ENCODE results near the gene BARHL2. TPM values are rescaled to one million over a fixed set of nuclear protein-coding genes. Genes with fewer than 3 reads are reported as not detected.

BARHL2 gene
- total and polyA plus RNA-seq, 11 donors: not detected

DNA sequence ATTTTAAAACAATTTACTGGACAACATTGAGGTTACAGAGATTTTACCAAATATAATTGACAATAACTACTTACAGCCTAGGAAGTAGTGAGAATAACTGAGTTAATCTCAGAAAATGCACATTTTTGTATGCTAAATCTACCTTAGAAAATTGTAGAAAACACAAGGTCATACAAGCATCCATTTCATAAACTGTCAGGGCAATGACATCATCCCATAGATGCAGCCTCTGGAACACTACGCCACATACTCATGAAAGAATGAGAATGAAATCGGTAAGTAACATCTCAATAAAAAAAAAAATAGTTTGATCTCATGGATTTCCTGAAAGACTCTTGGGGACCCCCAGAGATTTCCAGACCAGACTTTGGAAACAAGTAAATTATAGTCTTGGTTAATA lies 28.9 kb upstream of the BARHL2 start:
- H3K27me3 ChIP-seq: peaks cover 0 to 38% (median 6%) of the 10 kb centered on the region in 9 donors
- WGBS, 4 donors: 92 to 99% (median 95%) methylated on average over 2 of the region's 2 CpGs
- intact Hi-C loops (cut with DNase I): no loop called here
- no peak overlapping the region for H3K4me3 ChIP-seq
- no peaks in the 10 kb centered on the region for H3K36me3 ChIP-seq
- H3K4me1 ChIP-seq: no peaks in the 10 kb centered on the region
- H3K27ac ChIP-seq: no peak overlapping the region
- no peaks in the 10 kb centered on the region for H3K9me3 ChIP-seq
- TF ChIP-seq, protein P1, sequence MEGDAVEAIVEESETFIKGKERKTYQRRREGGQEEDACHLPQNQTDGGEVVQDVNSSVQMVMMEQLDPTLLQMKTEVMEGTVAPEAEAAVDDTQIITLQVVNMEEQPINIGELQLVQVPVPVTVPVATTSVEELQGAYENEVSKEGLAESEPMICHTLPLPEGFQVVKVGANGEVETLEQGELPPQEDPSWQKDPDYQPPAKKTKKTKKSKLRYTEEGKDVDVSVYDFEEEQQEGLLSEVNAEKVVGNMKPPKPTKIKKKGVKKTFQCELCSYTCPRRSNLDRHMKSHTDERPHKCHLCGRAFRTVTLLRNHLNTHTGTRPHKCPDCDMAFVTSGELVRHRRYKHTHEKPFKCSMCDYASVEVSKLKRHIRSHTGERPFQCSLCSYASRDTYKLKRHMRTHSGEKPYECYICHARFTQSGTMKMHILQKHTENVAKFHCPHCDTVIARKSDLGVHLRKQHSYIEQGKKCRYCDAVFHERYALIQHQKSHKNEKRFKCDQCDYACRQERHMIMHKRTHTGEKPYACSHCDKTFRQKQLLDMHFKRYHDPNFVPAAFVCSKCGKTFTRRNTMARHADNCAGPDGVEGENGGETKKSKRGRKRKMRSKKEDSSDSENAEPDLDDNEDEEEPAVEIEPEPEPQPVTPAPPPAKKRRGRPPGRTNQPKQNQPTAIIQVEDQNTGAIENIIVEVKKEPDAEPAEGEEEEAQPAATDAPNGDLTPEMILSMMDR (IDR thresholded peaks at IDR 0.05): no peak
- no peak for TF ChIP-seq POLR2A (IDR thresholded peaks at IDR 0.05)
- DNase-seq: no peak
- no peak for ATAC-seq

DNA sequence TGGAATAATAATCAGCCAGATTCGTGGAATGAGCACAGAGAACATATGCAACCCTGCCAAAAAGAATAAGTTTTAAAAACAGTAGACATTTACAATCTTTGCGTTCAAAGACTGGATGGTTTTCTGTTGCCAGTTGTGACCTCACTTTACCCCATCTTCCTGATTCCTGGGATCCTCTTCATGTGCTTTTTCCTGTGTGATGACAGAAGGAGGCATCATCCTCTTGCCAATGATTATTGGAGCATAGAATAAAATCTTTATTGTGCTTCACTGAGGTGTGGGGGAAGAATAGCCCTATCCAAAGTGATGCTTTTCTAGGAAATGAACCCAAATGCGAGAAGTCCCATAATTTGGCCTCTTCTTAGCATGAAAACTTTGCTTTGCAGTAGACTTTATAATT lies 15.0 kb upstream of the BARHL2 start:
- 33 to 59% (median 47%) methylated on average over 3 of the region's 3 CpGs for WGBS, 4 donors
- Histone ChIP-seq H3K9me3 (no peaks in the 10 kb centered on the region), H3K36me3 (no peaks in the 10 kb centered on the region), H3K4me3 (no peak overlapping the region), H3K27me3 (peaks cover 27 to 99% (median 76%) of the 10 kb centered on the region in 9 donors), H3K27ac (no peak overlapping the region), H3K4me1 (peaks cover 0 to 20% (median 5%) of the 10 kb centered on the region in 12 donors)
- intact Hi-C loops (cut with DNase I): no loop called here
- TF ChIP-seq, protein P1 (IDR thresholded peaks at IDR 0.05): no peak
- TF ChIP-seq POLR2A (IDR thresholded peaks at IDR 0.05): no peak
- DNase-seq (no peak), ATAC-seq (no peak)

DNA sequence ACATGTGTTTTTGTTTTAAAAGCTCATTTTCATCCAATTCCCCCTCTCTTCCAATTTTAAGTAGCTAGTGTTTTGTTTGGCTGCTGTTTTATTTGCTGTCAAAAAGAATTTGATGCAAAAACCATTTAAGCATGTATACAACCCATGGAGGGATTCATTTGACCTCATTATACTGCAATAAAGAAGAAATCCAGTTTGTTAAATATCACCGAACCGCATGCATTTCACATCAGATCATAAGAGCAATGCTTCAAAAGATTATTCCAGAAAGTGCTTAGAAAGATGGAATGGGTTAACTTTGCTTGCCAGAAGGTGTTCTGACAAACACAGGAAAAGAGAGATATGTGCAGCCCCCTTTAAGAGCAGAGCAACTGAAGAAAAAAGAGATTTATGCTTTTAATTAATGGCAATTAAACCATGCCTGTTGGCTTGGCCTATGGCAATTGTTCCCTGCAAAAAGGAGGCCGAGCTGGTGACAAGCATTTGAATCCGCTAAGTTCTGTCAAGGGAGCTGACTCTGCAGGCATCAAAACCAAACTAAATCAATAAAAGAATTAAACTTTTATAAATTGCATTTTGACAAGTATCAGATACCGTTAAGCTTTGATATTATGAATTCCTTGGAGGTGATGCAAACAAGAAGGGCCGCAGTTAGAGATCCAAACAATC lies 14.4 kb upstream of the BARHL2 start:
- Histone ChIP-seq H3K9me3 (no peaks in the 10 kb centered on the region), H3K4me3 (no peak overlapping the region), H3K27me3 (peaks cover 33 to 99% (median 82%) of the 10 kb centered on the region in 9 donors), H3K27ac (no peak overlapping the region), H3K36me3 (no peaks in the 10 kb centered on the region), H3K4me1 (peaks cover 0 to 25% (median 6%) of the 10 kb centered on the region in 12 donors)
- intact Hi-C loops (cut with DNase I): no loop called here
- TF ChIP-seq, protein P1 (IDR thresholded peaks at IDR 0.05): no peak
- no peak for TF ChIP-seq POLR2A (IDR thresholded peaks at IDR 0.05)
- 32 to 59% (median 48%) methylated on average over 6 of the region's 6 CpGs for WGBS, 4 donors
- no peak for DNase-seq
- no peak for ATAC-seq

DNA sequence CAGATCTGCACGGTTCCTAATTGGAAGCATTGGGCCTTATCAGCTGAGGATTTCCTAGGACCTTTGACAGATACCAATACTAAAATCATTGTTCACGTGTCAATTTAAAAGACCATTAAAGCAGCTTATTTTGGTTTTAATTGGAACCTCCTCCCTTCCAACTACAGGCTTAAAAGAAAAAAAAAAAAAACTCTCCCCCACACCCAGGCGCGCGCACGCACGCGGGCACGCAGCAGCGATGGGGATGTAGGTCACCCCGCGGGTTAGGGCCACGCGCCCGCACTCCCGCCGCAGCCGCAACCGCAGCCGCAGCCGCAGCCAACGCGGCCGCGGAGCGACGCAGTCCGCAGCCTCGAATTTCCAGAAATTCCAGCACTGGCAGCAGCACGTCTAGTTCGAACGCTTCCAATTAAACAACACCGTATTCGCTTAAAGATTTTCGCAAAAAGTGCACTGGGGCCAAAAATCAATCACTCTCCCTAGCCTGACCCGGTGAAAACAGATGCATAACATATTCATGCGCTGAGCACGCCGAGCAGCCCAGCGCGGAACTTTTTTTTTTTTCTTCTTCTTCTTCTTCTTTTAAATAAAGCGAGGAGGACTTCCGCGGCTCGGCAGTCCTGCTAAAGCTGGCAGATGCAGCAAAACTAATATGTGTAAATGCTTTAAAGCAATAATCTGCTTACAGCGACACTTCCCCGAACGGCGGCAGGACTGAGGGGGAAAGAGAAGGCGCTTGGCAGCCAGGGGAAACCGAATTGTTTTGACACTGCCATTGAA lies 13.3 kb upstream of the BARHL2 start:
- Histone ChIP-seq H3K27me3 (peaks cover 40 to 100% (median 87%) of the 10 kb centered on the region in 9 donors), H3K4me3 (peak overlapping the region in 3 of 12 donors; percentile 11 to 34 (median 22)), H3K9me3 (no peaks in the 10 kb centered on the region), H3K36me3 (no peaks in the 10 kb centered on the region), H3K4me1 (peaks cover 0 to 34% (median 10%) of the 10 kb centered on the region in 12 donors), H3K27ac (no peak overlapping the region)
- ATAC-seq (no peak), DNase-seq (no peak)
- intact Hi-C loops (cut with DNase I): no loop called here
- TF ChIP-seq, protein P1 (IDR thresholded peaks at IDR 0.05): no peak
- TF ChIP-seq POLR2A (IDR thresholded peaks at IDR 0.05): no peak
- WGBS, 4 donors: 3 to 5% (median 4%) methylated on average over 51 of the region's 51 CpGs

Measured in heart left ventricle (tissue), 16 donors.